Aortic smooth muscle cell (primary cell): ENCODE results near the gene HLA-B. TPM values are rescaled to one million over a fixed set of nuclear protein-coding genes. Genes with fewer than 3 reads are reported as not detected.

Experiments used
- total RNA-seq: library from RNA; depleted of rRNA; stranded (reverse); fragments of >200 nt; gene quantifications from 2 replicates; pipeline ENCODE4 v1.2.3, GENCODE V29; 2014

The HLA-B gene
- total RNA-seq: 361 and 423 TPM in 2 replicates

GRCh38 chr6:31356946-31357466 is at the start of gene HLA-B:
Gene HLA-B (minus strand): TSS chr6:31357179. CDS start chr6:31357158, 21 bp downstream.

GRCh38 chr6:31403283-31404060 is 46.5 kb upstream of the HLA-B start, which contains the start of gene MICA:
Gene MICA (plus strand): TSS chr6:31403595. CDS start chr6:31403633, 38 bp downstream.

Other genes starting within 250 kb of the HLA-B start
- gene C6orf15, start 244.6 kb downstream of the HLA-B start, total RNA-seq: not detected in 2 replicates
- gene PSORS1C1, start 242.4 kb downstream of the HLA-B start, total RNA-seq: 0.92 and 1.1 TPM in 2 replicates
- not detected in 2 replicates for gene CDSN, start 236.7 kb downstream of the HLA-B start, total RNA-seq
- gene PSORS1C2, start 218.1 kb downstream of the HLA-B start, total RNA-seq: not detected in 2 replicates
- gene CCHCR1, start 199.4 kb downstream of the HLA-B start, total RNA-seq: 12.7 and 18.9 TPM in 2 replicates
- 13.6 and 21.4 TPM in 2 replicates for gene TCF19, start 198.6 kb downstream of the HLA-B start, total RNA-seq
- 0.12 and 0.13 TPM in 2 replicates for gene POU5F1, start 186.5 kb downstream of the HLA-B start, total RNA-seq
- gene HLA-C, start 85.1 kb downstream of the HLA-B start, total RNA-seq: 121 and 270 TPM in 2 replicates
- gene MICA, start 46.4 kb upstream of the HLA-B start, total RNA-seq: 18.3 and 28.3 TPM in 2 replicates
- gene MICB, start 141.0 kb upstream of the HLA-B start, total RNA-seq: 14.4 and 20.9 TPM in 2 replicates
- gene MCCD1, start 171.8 kb upstream of the HLA-B start, total RNA-seq: not detected in 2 replicates
- 366 and 394 TPM in 2 replicates for gene DDX39B, start 184.8 kb upstream of the HLA-B start, total RNA-seq
- 3.3 and 4.0 TPM in 2 replicates for gene ATP6V1G2, start 189.4 kb upstream of the HLA-B start, total RNA-seq
- gene NFKBIL1, start 190.4 kb upstream of the HLA-B start, total RNA-seq: 22.6 and 22.9 TPM in 2 replicates
- not detected in 2 replicates for gene LTA, start 215.1 kb upstream of the HLA-B start, total RNA-seq
- gene TNF, start 218.4 kb upstream of the HLA-B start, total RNA-seq: not detected in 2 replicates
- gene LTB, start 225.2 kb upstream of the HLA-B start, total RNA-seq: not detected in 2 replicates
- not detected in 2 replicates for gene LST1, start 229.1 kb upstream of the HLA-B start, total RNA-seq
- not detected in 2 replicates for gene NCR3, start 235.8 kb upstream of the HLA-B start, total RNA-seq